ENCODE results near the gene GUCA1C. TPM values are rescaled to one million over a fixed set of nuclear protein-coding genes. Genes with fewer than 3 reads are reported as not detected.

GUCA1C gene
- total and polyA plus RNA-seq, 2 of the 8 experiments (the other 6 are each of a cell fraction or from before 2014, with no cell fraction given), result not detected

DNA sequence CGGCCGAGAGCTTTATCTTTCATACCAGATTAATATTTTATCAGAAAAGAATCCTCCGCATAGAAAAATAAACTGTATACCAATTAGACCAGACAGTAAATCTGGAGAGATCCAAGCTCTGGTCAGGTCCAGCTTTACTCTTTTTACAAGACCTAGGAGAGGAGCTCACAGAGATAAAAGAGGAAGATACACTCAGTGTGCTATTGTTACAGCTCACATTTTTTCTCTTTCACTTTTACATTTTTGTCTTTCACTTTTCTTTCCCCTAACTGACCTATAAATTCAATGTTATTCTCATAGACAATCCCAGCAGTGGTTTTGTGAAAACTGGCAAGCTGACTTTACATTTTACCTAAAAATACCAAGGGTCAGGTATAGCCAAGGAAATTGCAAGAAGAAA is 55.8 kb downstream of the GUCA1C start (continued):
- no peak for TF ChIP-seq FOSL1 (IDR thresholded peaks at IDR 0.05; ENCODE audit: insufficient read depth, low read depth, low read length)
- no peak for TF ChIP-seq CBX8 (IDR thresholded peaks at IDR 0.05; ENCODE audit: borderline replicate concordance, low read depth, low read length)
- TF ChIP-seq SIN3A (conservative IDR thresholded peaks at IDR 0.05 in 1 of 2, IDR thresholded peaks at IDR 0.05 in 1 of 2; ENCODE audit: low read depth in 1 of 2, low read length in 2 of 2), result no peak
- no peak for TF ChIP-seq KDM4A (IDR thresholded peaks at IDR 0.05; ENCODE audit: low read depth, low read length, severe bottlenecking)
- no peak for TF ChIP-seq ASH2L (IDR thresholded peaks at IDR 0.05; ENCODE audit: low read length)
- no peak for TF ChIP-seq NRF1 (IDR thresholded peaks at IDR 0.05; ENCODE audit: low read depth, low read length)
- TF ChIP-seq PHF8 (conservative IDR thresholded peaks at IDR 0.05; ENCODE audit: low read depth, low read length), result no peak
- TF ChIP-seq RXRA (IDR thresholded peaks at IDR 0.05; ENCODE audit: insufficient read depth, low read depth, low read length), result no peak
